Activated CD4-positive, CD25-positive, alpha-beta regulatory T cell treated with anti-CD3 and anti-CD28 coated beads, Interleukin-2, amount 50 U/mL, for 72 hours (primary cell): Measurements from ENCODE around the gene UBASH3A.
"Not testable (repeated sequence)": the region's sequence is repeated elsewhere in the genome, so short reads cannot be mapped to it uniquely, and the experiment has no call there.

ENCODE experiments used
- DNase-seq: peaks from one replicate; pipeline ENCODE4 v3.0.0; 2021

UBASH3A gene

GRCh38 chr21:42454786-42455185, 51.1 kb downstream of the UBASH3A start:
- no peak for DNase-seq

- no peak for DNase-seq
Observed at GRCh38 chr21:42455196-42455595, 51.5 kb downstream of the UBASH3A start.

GRCh38 chr21:42455754-42456440, 52.2 kb downstream of the UBASH3A start:
- no peak for DNase-seq

- no peak for DNase-seq
Observed at GRCh38 chr21:42456457-42456856, 52.8 kb downstream of the UBASH3A start.

- no peak for DNase-seq
Observed at GRCh38 chr21:42459082-42459460, 55.4 kb downstream of the UBASH3A start.

- DNase-seq = no peak
Observed at GRCh38 chr21:42459546-42460215, 56.0 kb downstream of the UBASH3A start.

- DNase-seq = no peak
Observed at GRCh38 chr21:42460391-42461184, 56.9 kb downstream of the UBASH3A start.

- no peak for DNase-seq
Observed at GRCh38 chr21:42461185-42461520, 57.5 kb downstream of the UBASH3A start.

- DNase-seq = no peak
Observed at GRCh38 chr21:42461881-42462877, 58.5 kb downstream of the UBASH3A start.

- peak; percentile 62 for DNase-seq
Observed at GRCh38 chr21:42463861-42464515, 60.3 kb downstream of the UBASH3A start.

GRCh38 chr21:42465008-42465802, 61.5 kb downstream of the UBASH3A start:
- DNase-seq = no peak

GRCh38 chr21:42465803-42466127, 62.1 kb downstream of the UBASH3A start:
- no peak for DNase-seq

- no peak for DNase-seq
Observed at GRCh38 chr21:42466700-42467099, 63.0 kb downstream of the UBASH3A start.

- DNase-seq = no peak
Observed at GRCh38 chr21:42467140-42467983, 63.7 kb downstream of the UBASH3A start.

GRCh38 chr21:42468491-42469131, 64.9 kb downstream of the UBASH3A start:
- no peak for DNase-seq

- no peak for DNase-seq
Observed at GRCh38 chr21:42469272-42469671, 65.6 kb downstream of the UBASH3A start.

GRCh38 chr21:42469726-42470125, 66.0 kb downstream of the UBASH3A start:
- not testable (repeated sequence) for DNase-seq

- no peak for DNase-seq
Observed at GRCh38 chr21:42471206-42471605, 67.5 kb downstream of the UBASH3A start.

GRCh38 chr21:42471716-42472330, 68.1 kb downstream of the UBASH3A start:
- DNase-seq = no peak
